GM19035 (cell line): ENCODE data around the gene SLC31A2.

Source experiments
- ATAC-seq: cut with Tn5 transposase; IDR thresholded peaks from one replicate; pipeline ENCODE4 v1.9.1; 2021; ENCODE audit not compliant: unreplicated experiment

Gene SLC31A2

DNA sequence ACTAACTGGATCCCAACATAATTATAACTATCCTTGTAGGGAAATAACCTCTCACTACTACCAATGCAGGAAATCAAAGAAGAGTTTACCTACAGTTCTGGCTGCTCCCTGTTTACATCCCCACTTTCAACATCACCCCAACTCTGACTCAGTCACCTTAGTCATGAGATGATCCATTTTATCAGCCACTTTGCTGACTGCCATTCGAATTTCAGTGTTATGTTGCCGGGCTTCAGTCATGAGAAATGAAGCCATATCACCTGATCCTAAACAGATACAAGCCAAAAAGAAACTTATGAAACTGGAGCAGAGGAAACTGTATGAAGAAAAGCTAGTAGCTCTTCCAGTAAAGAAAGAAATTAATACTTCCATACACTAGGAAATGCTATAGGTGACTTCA lies 33.7 kb downstream of the SLC31A2 start:
- ATAC-seq, result no peak

DNA sequence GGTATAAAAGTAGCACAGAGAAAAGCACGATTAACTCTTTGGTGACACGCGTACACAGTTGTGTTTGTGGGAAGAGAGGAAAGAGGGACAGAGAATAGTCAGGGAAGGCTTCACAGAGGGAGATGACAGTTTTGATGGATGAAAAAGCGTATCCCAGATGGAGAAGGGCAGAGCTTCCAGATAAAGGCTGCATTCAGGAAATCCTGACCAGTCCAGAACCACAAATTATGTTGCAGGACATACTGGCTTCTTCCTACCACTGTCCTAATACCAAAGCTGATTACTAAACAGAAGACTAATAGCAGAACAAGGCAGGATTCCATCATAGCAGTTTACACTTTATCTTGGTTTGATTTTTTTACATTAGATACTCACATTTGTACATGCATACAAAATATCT lies 34.5 kb downstream of the SLC31A2 start:
- no peak for ATAC-seq

DNA sequence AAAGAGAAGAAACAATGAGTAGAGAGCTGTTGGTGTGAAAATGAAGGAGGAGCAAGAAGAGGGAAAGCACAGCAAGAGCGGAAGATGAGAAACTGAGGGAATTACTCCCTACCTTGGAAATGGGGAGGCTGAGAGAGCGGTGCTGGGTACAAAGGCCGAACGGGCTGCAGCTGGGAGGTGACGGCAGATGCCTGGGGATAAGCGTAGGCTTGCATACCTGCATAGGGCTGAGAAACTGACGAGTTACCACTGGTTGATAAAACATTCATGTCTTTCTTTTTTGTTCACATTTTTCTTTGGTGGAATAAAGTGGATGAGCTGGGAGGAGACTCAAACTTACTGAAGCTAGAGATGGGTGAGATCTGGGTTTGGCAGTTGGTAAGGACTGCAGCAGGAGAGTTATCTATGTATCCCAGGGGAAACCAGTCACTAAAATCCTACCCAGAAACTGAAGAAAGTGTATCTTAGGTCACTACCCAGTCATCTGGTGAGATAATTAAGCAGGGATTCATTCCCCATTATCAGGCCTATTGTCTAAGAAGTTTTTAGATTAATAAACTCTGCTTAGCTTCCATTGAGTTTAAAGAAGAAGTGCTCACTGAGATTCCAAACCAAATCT lies 35.4 kb downstream of the SLC31A2 start:
- ATAC-seq, result no peak

DNA sequence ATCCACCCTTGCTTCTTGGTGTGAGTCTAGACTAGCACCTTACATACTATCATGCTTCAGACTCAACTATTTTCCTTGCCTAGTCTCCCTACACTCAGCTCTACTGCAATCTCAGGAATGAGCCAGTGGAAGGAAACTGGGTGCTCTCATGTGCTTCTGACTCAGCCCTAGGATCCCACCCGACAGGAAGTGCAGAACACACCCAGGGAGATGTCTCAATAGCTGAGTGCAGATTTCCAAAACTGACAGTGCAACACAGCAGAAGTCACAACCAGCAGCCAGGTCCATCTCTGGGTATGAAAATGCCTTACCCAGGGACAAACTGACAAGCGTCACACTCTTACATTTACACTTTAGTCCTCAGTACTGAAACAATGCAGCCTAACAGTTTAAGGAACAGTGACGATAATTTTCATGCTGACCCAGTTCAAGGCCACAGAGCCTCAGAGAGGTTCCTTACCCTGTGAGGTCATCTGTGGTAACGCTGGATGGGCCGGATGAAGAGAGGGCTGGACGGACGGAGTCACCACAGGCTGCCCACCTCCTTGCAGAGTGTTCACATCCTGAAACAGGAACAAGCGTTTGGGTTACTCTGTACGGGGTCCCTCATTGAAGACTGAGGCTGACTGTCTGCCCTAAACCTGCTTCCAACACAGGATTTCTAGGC lies 37.3 kb downstream of the SLC31A2 start:
- no peak for ATAC-seq

DNA sequence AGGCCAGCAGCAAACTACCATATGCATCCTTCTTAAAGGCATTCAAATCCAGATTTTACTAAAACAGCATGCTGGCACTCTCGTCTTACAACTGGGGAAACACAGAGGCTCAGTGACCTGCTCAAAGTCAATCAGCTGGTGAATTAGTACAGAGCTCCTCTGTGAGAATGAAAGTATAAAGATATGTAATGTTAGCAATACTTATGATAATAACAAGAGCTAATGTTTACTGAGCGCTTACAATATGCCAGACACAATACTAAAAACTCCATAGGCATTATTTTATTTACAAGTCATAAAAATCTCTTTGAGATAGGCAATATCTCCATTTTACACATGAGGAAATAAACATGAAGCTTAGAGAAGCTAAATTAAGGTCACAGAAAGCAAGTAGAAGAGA lies 41.6 kb downstream of the SLC31A2 start:
- no peak for ATAC-seq

DNA sequence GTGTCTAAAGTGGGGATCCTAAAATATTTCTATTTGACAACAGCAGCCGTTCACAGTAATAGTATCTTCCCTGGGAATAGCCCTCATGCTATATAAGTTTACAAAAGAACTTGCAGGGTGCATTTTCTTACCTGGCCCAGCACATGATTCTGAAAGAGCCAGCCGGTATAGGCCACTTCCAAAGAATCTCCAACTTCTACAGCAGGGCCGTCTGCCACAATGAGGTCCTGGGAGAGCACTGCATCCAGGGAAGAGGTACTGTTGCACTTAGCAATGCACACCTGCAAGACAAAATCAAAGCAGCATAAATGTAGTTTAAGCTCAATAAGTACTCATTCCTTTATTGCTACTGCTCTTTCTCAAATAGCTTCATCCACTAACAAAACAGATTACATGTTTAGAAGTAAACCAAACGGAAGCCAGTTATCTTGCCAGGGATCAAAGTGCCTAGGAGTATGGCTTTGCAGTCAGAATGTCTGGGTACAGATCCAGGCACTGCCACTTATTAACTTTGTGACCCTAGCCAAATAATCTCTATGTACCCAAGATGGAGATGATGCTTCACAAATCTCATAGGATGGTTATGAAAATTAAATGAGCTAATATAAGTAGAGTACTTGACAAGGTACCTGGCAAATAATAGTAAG lies 49.0 kb downstream of the SLC31A2 start:
- no peak for ATAC-seq

DNA sequence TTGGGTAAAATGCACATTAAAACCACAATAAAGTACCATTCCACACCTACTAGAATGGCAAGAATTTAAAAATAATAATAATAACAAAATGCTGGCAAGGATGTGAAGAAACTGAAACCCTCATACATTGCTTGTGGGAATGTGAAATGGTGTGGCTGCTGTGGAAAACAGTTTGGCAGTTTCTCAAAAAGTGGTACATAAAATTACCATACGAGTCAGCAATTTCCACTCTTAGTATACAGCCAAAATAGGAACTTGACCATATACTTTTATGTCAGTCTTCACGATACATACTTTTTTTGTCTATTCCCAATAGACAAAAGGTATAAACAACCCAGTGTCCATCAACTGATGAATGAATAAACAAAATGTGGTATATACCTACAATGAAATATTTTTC lies 54.6 kb downstream of the SLC31A2 start:
- no peak for ATAC-seq

DNA sequence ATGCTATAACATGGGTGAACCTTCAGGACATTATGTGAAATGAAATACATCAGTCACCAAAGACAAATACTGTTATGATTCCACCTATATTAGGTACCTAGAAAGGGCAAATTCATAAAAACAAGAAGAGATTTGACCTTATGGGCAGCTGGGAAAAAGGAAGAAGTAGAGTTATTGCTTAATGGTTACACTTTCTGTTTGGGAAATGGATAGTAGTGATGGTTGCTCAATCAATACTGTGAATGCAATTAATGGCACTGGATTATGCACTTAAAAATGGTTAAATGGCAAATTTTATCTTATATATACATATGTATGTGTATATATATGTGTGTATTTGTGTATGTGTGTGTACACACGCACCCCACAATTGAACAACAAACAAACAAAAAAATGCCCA lies 55.1 kb downstream of the SLC31A2 start:
- ATAC-seq, result no peak

DNA sequence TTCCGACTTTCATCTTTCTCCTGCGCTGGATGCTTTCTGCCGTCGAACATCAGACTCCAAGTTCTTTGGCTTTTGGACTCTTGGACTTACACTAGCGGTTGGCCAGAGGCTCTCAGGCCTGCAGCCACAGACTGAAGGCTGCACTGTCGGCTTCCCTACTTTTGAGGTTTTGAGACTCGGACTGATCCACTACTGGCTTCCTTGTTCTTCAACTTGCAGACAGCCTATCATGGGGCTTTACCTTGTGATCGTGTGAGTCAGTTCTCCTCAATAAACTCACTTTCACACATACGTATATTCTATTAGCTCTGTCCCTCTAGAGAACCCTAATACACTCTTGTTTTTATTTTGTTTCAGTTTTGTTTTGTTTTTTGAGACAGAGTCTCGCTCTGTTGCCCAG lies 60.0 kb downstream of the SLC31A2 start:
- ATAC-seq, result no peak
